Small intestine (tissue), 7 donors: ENCODE measurements around the gene GGT6. TPM values are rescaled to one million over a fixed set of nuclear protein-coding genes. Genes with fewer than 3 reads are reported as not detected.

Experiments used
- DNase-seq, 2 donors: peaks; one replicate each; pipeline versions ENCODE4 v3.0.0 to v3.0.0-alpha.2; 2013
- FAIRE-seq: peaks from 2 replicates; lab custom pipeline; 2012; peaks lifted over from hg19 to GRCh38; lab: Jason Lieb, UNC
- H3K27ac ChIP-seq, 3 donors: one replicate each; pipeline ENCODE4 v1.5.1; 2013; ENCODE audit warnings: low read length in 2 of 3, mild to moderate bottlenecking in 2 of 3, control low read depth in 1 of 3, inconsistent platforms in 1 of 3, low read depth in 1 of 3, moderate library complexity in 1 of 3
- H3K27me3 ChIP-seq, 3 donors: one replicate each; pipeline ENCODE4 v1.6.1; 2013; ENCODE audit warnings: low read length in 3 of 3, inconsistent platforms in 1 of 3; ENCODE audit not compliant: control insufficient read depth in 3 of 3, insufficient read depth in 3 of 3
- H3K36me3 ChIP-seq, 3 donors: one replicate each; pipeline ENCODE4 v1.6.1; 2013; ENCODE audit warnings: low read length in 3 of 3, inconsistent platforms in 1 of 3, low read depth in 1 of 3, mild to moderate bottlenecking in 1 of 3, moderate library complexity in 1 of 3; ENCODE audit not compliant: control insufficient read depth in 3 of 3, insufficient read depth in 2 of 3
- H3K4me1 ChIP-seq, 3 donors: one replicate each; pipeline ENCODE4 v1.6.1; 2013; ENCODE audit warnings: low read length in 2 of 3, inconsistent platforms in 1 of 3, low read depth in 1 of 3, mild to moderate bottlenecking in 1 of 3, moderate library complexity in 1 of 3; ENCODE audit not compliant: control insufficient read depth in 3 of 3, insufficient read depth in 2 of 3
- H3K4me3 ChIP-seq, 3 donors: one replicate each; pipeline ENCODE4 v1.5.1; 2013; ENCODE audit warnings: low read length in 3 of 3, control low read depth in 1 of 3, inconsistent platforms in 1 of 3, low read depth in 1 of 3, mild to moderate bottlenecking in 1 of 3, moderate library complexity in 1 of 3
- H3K9me3 ChIP-seq, 2 donors: one replicate each; pipeline ENCODE4 v1.6.1; 2013; ENCODE audit warnings: low read depth in 1 of 2, low read length in 1 of 2; ENCODE audit not compliant: control insufficient read depth in 2 of 2, insufficient read depth in 1 of 2
- WGBS, 3 donors: extraction: QIAGEN DNeasy Blood & Tissue Kit; methylation state at CpG; one replicate each; pipeline ENCODE4 v1.1.7; 2013; 5-methylcytosine and 5-hydroxymethylcytosine counted together
- polyA plus RNA-seq, 4 donors: library from polyadenylated mRNA; stranded (reverse) in 3 of 4; unstranded in 1 of 4; fragments of 200-250 nt in 3 of 4; fragments of 120-200 nt in 1 of 4; gene quantifications; one replicate each; pipeline versions ENCODE4 v1.2.1 to v1.2.3, GENCODE V29; 2013
- donor health status: healthy with polysubstance abuse.
- donor health status: control.
- donor health status: control.
- donor health status: Bipolar disorder and iron deficiency.
- donor health status: healthy.

Gene GGT6
- polyA plus RNA-seq, 4 donors = 4.5 to 63.9 (median 21.4) TPM

DNA sequence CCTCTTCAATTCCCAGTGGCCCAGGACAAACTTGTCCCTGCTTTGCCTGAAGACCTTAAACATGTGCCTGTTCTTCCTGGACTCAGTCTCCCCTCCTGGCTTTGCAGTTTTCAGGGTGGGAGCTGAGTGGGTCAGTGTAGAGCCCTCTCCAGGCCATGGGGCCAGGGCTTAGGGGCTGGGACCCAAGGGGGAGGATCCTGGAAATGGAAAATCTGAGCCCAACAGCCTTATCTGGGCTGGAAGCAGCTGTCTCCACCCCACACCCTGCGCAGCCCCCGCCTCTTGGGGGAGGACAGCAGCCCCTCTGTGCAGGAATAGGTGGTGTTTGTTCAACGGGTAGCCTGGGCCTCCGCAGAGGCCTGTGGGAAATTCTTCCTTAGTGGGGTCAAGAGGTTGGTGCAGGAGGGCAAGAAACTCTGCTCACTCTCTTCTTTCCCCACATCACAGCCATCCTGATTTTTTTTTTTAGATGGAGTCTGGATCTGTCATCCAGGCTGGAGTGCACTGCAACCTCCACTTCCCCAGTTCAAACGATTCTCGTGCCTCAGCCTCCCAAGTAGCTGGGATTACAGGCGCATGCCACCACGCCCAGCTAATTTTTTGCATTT is 17.1 kb upstream of the GGT6 start:
- peaks cover 0 to under 1% (median 0%) of the 10 kb centered on the region in 3 donors for H3K27me3 ChIP-seq
- H3K9me3 ChIP-seq = no peaks in the 10 kb centered on the region
- no peak overlapping the region for H3K4me3 ChIP-seq
- no peak for DNase-seq
- no peak for FAIRE-seq
- peak overlapping the region in 1 of 3 donors; percentile 49 for H3K27ac ChIP-seq
- peaks cover 0 to 17% (median 0%) of the 10 kb centered on the region in 3 donors for H3K4me1 ChIP-seq
- 76 to 93% (median 84%) methylated on average over 8 of the region's 8 CpGs for WGBS, 3 donors
- H3K36me3 ChIP-seq = no peaks in the 10 kb centered on the region

DNA sequence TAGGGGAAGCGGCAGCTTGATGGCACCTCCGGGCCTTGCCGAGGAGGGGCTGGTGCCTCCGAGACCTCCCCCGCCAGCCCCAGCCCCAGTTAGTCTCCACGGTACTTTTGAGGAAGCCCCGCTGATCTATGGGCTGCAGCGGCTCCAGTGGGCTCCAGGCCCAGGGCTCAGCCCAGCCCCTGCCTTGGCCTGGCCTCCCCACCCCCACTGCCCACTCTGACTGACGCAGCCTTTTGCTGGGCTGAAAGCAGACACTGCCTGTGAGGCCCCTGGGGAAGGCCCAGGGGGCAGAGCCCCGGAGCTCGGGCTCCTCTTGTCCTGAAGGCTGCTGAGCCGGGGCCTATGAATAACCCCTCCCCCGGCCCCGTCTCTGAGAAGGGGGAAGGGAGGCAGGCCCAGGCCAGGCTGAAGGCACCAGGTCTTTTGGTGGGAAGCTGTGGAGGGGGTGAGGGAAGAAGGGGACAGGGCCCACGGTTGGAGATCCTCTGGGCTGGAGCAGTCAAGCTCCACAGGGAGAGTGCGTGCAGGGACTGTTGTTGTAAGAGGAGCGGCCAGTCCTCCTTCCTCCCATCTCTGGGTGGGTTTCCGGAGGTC is 16.4 kb upstream of the GGT6 start:
- Histone ChIP-seq H3K4me3 (no peak overlapping the region), H3K4me1 (peaks cover 0 to 17% (median 0%) of the 10 kb centered on the region in 3 donors), H3K9me3 (no peaks in the 10 kb centered on the region), H3K27me3 (no peaks in the 10 kb centered on the region), H3K36me3 (no peaks in the 10 kb centered on the region), H3K27ac (peak overlapping the region in 1 of 3 donors; percentile 49)
- no peak for FAIRE-seq
- DNase-seq = no peak
- 69 to 85% (median 77%) methylated on average over 18 of the region's 18 CpGs for WGBS, 3 donors

- 84 to 88% (median 85%) methylated on average over 6 of the region's 6 CpGs for WGBS, 3 donors
- FAIRE-seq = no peak
- H3K4me1 ChIP-seq = peaks cover 0 to 17% (median 0%) of the 10 kb centered on the region in 3 donors
Measured at GRCh38 chr17:4576161-4576558, 15.8 kb upstream of the GGT6 start.

GRCh38 chr17:4574448-4575045 is 14.2 kb upstream of the GGT6 start:
- no peaks in the 10 kb centered on the region for H3K9me3 ChIP-seq
- H3K4me1 ChIP-seq = peaks cover 0 to 17% (median 0%) of the 10 kb centered on the region in 3 donors
- FAIRE-seq = no peak
- WGBS, 3 donors = 93 to 95% (median 94%) methylated on average over 9 of the region's 9 CpGs
- no peaks in the 10 kb centered on the region for H3K27me3 ChIP-seq
- no peak overlapping the region for H3K4me3 ChIP-seq
- no peaks in the 10 kb centered on the region for H3K36me3 ChIP-seq
- DNase-seq = no peak
- H3K27ac ChIP-seq = no peak overlapping the region

More at GRCh38 chr17:4576161-4576558, 15.8 kb upstream of the GGT6 start:
- no peak overlapping the region for H3K4me3 ChIP-seq
- no peaks in the 10 kb centered on the region for H3K9me3 ChIP-seq
- no peak for DNase-seq
- no peak overlapping the region for H3K27ac ChIP-seq
- no peaks in the 10 kb centered on the region for H3K27me3 ChIP-seq
- no peaks in the 10 kb centered on the region for H3K36me3 ChIP-seq

DNA sequence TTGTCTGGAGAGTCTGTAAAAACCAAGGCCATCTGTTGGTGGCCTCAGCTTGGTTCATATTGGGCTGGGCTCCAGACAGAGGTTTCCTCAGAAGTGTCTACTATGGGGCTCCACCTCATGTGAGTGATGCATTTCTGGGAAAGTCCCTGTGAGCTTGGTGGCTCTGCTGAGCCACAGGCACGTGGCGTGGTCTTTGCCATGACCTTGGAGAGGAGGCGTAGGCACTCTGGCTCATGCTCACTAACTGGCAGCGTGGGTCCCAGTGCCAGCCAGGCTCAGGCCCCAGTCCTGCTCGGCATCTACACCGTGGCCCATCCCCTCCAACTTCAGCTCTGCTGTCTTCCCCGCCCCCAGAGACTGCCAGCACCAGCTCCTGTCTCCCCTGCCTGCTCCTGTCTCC is 13.3 kb upstream of the GGT6 start:
- H3K4me1 ChIP-seq = peaks cover 0 to 17% (median 0%) of the 10 kb centered on the region in 3 donors
- FAIRE-seq (no peak), DNase-seq (no peak)
- H3K36me3 ChIP-seq = no peaks in the 10 kb centered on the region
- no peaks in the 10 kb centered on the region for H3K9me3 ChIP-seq
- H3K27ac ChIP-seq = no peak overlapping the region
- 45 to 64% (median 52%) methylated on average over 7 of the region's 7 CpGs for WGBS, 3 donors
- H3K4me3 ChIP-seq = no peak overlapping the region
- H3K27me3 ChIP-seq = no peaks in the 10 kb centered on the region

- DNase-seq = no peak
- no peaks in the 10 kb centered on the region for H3K27me3 ChIP-seq
- FAIRE-seq = no peak
- WGBS, 3 donors = 69 to 82% (median 80%) methylated on average over 4 of the region's 4 CpGs
- no peak overlapping the region for H3K27ac ChIP-seq
- peaks cover 0 to 17% (median 0%) of the 10 kb centered on the region in 3 donors for H3K4me1 ChIP-seq
- no peaks in the 10 kb centered on the region for H3K9me3 ChIP-seq
- no peak overlapping the region for H3K4me3 ChIP-seq
- H3K36me3 ChIP-seq = no peaks in the 10 kb centered on the region
Measured at GRCh38 chr17:4573115-4573514, 12.7 kb upstream of the GGT6 start.

- H3K27ac ChIP-seq = no peak overlapping the region
- peaks cover 0 to 11% (median 0%) of the 10 kb centered on the region in 3 donors for H3K4me1 ChIP-seq
- WGBS, 3 donors = 76 to 78% (median 78%) methylated on average over 9 of the region's 9 CpGs
- no peaks in the 10 kb centered on the region for H3K9me3 ChIP-seq
- DNase-seq (no peak), FAIRE-seq (no peak)
- H3K36me3 ChIP-seq = no peaks in the 10 kb centered on the region
- H3K4me3 ChIP-seq = no peak overlapping the region
- H3K27me3 ChIP-seq = no peaks in the 10 kb centered on the region
Measured at GRCh38 chr17:4572131-4572530, 11.8 kb upstream of the GGT6 start.

DNA sequence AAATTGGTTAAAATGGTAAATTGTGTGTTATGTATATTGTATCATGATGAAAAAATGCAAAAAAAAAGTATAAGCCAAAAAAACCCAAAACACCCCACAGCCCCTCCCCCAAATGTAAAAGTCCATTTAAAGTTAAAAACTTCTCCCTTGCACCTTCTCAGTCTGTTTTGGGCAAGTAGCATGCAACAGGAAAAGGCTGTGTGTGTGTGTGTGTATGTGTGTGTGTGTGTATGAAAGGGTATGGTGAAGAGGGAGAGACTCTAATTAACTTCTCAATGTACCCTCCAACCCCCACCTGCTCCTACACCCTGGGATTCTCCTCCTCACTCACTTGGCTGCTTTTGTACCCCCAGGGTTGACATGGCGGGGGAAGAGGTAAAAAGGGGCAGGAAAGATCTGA is 9.2 kb upstream of the GGT6 start:
- Histone ChIP-seq H3K27ac (no peak overlapping the region), H3K9me3 (no peaks in the 10 kb centered on the region), H3K36me3 (no peaks in the 10 kb centered on the region), H3K4me3 (no peak overlapping the region), H3K27me3 (no peaks in the 10 kb centered on the region), H3K4me1 (peaks cover 0 to 7% (median 0%) of the 10 kb centered on the region in 3 donors)
- DNase-seq = no peak
- 96 to 100% (median 100%) methylated on average over 1 of the region's 1 CpG for WGBS, 3 donors
- no peak for FAIRE-seq
